Urinary bladder (tissue), 4 donors: ENCODE data around the gene CCDC80. TPM values are rescaled to one million over a fixed set of nuclear protein-coding genes. Genes with fewer than 3 reads are reported as not detected.

Source experiments
- DNase-seq: peaks from one replicate; pipeline ENCODE4 v3.0.0-alpha.2; 2015; ENCODE audit errors: extremely low spot score
- H3K27ac ChIP-seq: one replicate; pipeline ENCODE4 v1.5.1; 2013; ENCODE audit warnings: low read depth, mild to moderate bottlenecking, moderate library complexity
- H3K36me3 ChIP-seq: one replicate; pipeline ENCODE4 v1.6.1; 2013; ENCODE audit warnings: mild to moderate bottlenecking, moderate library complexity; ENCODE audit not compliant: insufficient read depth
- H3K4me1 ChIP-seq: one replicate; pipeline ENCODE4 v1.6.1; 2013; ENCODE audit warnings: mild to moderate bottlenecking, moderate library complexity; ENCODE audit not compliant: insufficient read depth
- H3K4me3 ChIP-seq: one replicate; pipeline ENCODE4 v1.5.1; 2013; ENCODE audit warnings: low read depth, low read length
- WGBS: extraction: QIAGEN DNeasy Blood & Tissue Kit; methylation state at CpG from one replicate; pipeline ENCODE4 v1.1.7; 2013; 5-methylcytosine and 5-hydroxymethylcytosine counted together
- polyA plus RNA-seq: library from polyadenylated mRNA; stranded (reverse); fragments of 200-250 nt; gene quantifications from one replicate; pipeline ENCODE4 v1.2.3, GENCODE V29; 2013
- total RNA-seq: library from RNA; depleted of rRNA; stranded (reverse); fragments of >200 nt; gene quantifications from one replicate; pipeline ENCODE4 v1.2.3, GENCODE V29; 2014
- donor health status: healthy with polysubstance abuse.
- donor health status: healthy.

Gene CCDC80, protein sequence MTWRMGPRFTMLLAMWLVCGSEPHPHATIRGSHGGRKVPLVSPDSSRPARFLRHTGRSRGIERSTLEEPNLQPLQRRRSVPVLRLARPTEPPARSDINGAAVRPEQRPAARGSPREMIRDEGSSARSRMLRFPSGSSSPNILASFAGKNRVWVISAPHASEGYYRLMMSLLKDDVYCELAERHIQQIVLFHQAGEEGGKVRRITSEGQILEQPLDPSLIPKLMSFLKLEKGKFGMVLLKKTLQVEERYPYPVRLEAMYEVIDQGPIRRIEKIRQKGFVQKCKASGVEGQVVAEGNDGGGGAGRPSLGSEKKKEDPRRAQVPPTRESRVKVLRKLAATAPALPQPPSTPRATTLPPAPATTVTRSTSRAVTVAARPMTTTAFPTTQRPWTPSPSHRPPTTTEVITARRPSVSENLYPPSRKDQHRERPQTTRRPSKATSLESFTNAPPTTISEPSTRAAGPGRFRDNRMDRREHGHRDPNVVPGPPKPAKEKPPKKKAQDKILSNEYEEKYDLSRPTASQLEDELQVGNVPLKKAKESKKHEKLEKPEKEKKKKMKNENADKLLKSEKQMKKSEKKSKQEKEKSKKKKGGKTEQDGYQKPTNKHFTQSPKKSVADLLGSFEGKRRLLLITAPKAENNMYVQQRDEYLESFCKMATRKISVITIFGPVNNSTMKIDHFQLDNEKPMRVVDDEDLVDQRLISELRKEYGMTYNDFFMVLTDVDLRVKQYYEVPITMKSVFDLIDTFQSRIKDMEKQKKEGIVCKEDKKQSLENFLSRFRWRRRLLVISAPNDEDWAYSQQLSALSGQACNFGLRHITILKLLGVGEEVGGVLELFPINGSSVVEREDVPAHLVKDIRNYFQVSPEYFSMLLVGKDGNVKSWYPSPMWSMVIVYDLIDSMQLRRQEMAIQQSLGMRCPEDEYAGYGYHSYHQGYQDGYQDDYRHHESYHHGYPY
- 128 TPM for total RNA-seq
- polyA plus RNA-seq, result 62.3 TPM

DNA sequence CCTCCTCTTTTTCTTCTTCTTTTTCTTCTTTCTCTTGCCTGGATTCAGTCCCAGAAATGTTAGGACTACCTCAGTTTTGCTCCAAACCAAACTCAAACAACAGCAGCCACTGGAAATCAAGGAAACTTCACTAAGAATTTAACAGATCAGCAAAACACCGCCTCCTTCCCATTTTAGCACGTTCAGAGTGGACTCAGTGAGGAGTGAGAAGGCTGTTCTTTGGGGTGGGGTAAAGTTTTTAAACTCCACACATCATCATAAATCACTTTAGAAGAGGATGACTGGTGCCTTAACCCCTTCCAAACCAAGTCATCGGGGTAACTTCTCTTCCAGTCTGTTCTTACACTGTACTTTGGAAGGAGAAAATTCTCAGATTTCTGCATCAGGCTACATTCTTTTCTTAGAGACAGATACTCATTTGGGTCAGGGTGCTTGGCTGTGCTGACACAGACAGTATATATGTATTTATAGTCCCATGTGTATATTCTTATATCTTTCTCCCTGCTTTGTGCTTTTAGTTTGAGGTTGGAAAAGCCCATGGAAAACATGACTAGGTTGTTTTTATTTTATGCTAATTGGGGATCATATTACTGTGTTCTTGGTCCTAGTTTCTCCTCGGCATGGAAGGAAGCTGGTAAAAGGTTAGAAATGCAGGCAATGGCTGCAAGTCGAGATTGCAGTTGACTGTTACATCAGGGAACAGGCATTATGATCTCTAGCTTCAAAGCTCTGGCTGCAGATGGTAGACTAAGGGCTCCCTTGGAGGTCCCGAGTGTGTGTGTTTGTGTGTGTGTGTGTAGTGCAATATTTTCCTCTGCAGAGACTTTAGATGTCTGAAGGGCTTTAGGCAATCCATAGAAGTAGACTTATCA, at the start of gene CCDC80:
Gene CCDC80 (minus strand): TSS at position 214 of the 872 bp plus-strand sequence. CDS start 1,238 bp downstream, outside the sequence.
- H3K4me1 ChIP-seq, result no peaks in the 10 kb centered on the region
- H3K36me3 ChIP-seq, result no peaks in the 10 kb centered on the region
- 7% methylated on average over 6 of the region's 6 CpGs for WGBS
- H3K4me3 ChIP-seq, result peak within 1 kb of the TSS; percentile 9
- DNase-seq, result peak; percentile 79
- H3K27ac ChIP-seq, result peak within 1 kb of the TSS; percentile 27

DNA sequence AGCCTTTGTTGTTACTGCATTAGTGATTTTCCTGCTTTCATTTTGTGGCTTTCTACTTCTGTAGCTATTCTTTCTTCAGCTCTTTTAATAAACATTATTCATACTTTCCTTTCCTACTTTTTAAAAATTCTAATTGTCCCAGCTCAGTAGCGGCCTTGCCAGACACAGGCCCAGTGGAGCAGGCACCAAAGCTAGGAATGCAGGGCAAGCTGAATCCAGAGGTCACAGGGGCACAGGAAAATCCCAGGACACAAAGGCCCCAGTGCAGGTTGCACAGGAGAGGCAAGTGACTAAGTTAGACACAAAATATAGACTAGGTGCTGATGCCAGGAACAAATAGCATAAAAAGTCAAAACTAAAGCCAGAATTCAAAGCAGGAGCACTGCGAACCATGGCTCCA, 49.0 kb upstream of the CCDC80 start:
- no peak overlapping the region for H3K27ac ChIP-seq
- WGBS, result 91% methylated on average over 2 of the region's 2 CpGs
- H3K4me3 ChIP-seq, result no peak overlapping the region
- no peak for DNase-seq
- H3K4me1 ChIP-seq, result no peaks in the 10 kb centered on the region
- no peaks in the 10 kb centered on the region for H3K36me3 ChIP-seq

DNA sequence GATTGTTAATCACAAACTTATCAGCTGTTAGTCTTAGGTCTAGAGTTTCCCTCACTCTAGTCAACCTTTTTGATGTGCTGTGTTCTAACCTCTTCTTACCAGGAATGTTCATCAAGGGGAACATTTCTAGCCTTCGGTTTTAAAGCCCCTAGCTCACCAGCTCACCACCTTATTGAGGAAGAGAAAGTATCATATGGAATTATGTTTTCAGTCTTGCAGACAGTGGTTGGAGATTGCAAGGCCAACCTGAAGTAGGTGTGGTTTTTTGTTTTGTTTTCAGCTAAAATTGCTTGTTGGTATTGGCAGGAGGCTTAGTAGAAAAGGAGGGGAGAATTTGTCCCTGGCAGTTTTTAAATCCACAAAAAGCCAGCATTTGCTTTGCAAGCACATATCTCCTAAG, 48.4 kb upstream of the CCDC80 start:
- no peak overlapping the region for H3K27ac ChIP-seq
- H3K4me3 ChIP-seq, result no peak overlapping the region
- 72% methylated on average over 1 of the region's 1 CpG for WGBS
- DNase-seq, result no peak
- H3K36me3 ChIP-seq, result no peaks in the 10 kb centered on the region
- no peaks in the 10 kb centered on the region for H3K4me1 ChIP-seq

DNA sequence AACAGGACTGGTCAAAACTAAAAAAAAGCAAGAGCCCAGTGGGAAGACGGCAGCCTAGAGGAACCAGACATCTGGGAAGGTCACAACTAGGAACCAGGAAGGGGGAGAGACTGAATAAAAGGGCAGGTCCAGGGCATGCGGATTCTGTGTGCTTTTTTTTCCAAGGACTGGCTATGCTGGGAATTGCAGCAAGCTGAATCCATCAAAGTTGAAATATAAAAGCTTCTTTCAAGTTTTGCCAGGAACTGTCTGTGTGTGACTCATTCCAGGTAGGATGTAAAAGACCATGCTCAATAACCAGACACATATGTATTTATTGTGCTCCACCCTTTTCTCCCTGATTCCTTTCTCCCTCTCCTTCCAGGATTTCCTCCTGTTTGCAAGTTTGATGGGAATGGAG, 47.9 kb upstream of the CCDC80 start:
- no peak overlapping the region for H3K27ac ChIP-seq
- no peaks in the 10 kb centered on the region for H3K4me1 ChIP-seq
- no peaks in the 10 kb centered on the region for H3K36me3 ChIP-seq
- 74% methylated on average over 2 of the region's 2 CpGs for WGBS
- H3K4me3 ChIP-seq, result no peak overlapping the region
- DNase-seq, result no peak

DNA sequence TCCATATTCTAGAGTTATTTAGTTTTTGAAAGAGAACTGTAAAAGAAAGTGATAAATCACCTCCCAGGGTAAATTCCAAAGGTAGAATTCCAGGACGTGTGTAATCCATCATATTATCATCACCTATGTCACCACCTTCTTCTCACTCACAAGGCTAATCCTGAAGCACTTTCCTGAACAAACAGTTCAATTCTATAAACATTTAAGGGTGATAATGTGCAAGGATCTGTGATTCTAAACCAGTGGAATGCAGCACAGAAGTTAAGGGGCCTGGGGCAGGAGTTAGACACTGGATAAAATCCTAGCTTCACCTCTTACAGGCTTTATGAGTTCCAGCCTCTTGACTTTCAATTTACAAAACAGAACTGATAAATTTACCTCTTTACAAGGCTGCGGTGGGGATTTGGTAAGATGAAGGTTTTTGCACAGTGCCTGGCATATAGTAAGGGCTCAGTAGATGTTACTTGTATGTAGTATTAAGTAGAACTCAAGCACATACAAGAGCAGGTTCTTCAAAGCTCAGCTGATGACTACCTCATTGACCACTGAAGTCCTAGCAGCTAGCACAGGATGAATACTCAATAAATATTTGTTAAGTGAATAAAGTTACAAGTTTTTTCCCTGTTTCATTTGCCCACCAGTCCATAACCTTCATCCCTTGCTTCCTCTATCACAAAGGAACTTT, 47.3 kb upstream of the CCDC80 start:
- H3K36me3 ChIP-seq, result no peaks in the 10 kb centered on the region
- no peak overlapping the region for H3K27ac ChIP-seq
- WGBS, result 35% methylated on average over 2 of the region's 2 CpGs
- no peaks in the 10 kb centered on the region for H3K4me1 ChIP-seq
- DNase-seq, result no peak
- no peak overlapping the region for H3K4me3 ChIP-seq

DNA sequence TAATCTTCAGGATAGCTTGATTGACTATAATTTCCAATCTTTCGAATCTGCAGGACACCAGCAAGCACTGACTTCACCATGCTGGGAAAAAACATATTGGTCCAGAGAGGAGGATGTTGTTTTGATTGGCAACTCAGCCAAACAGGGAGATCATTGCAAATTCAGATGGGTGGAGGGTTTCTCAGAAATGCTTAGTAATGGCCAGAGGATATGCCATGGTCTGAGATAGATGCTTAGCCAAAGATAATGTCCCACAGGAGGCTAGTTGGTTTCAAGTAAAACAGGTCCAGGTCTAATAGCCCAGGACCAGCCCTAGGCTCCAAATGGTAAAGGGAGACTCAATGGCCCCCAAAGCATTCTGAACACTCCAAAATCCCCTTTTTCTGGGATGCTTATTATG, 46.7 kb upstream of the CCDC80 start:
- no peak for DNase-seq

DNA sequence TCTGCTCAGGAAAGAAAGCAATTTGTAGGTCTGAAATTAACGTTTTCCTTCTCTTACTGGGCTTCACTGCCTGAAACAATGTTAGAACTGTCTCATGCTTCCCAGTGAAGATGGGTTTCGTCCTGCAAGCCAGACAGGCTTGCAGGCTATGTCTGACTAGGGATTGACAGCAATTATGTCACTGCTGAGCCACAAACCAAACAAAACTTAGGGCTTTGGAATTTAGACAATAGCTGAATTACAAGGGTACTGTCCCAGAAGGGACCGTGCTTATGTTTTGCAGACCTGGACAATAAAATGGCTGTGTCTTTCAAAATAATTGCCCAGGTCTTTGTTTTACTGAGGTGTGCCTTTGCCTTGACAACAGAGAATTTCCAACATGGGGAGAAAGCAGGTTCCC, 46.3 kb upstream of the CCDC80 start:
- DNase-seq, result no peak
- no peaks in the 10 kb centered on the region for H3K36me3 ChIP-seq
- no peak overlapping the region for H3K27ac ChIP-seq
- no peak overlapping the region for H3K4me3 ChIP-seq
- WGBS, result 70% methylated on average over 3 of the region's 3 CpGs
- no peaks in the 10 kb centered on the region for H3K4me1 ChIP-seq

More for the DNA sequence above, 46.7 kb upstream of the CCDC80 start:
- no peak overlapping the region for H3K4me3 ChIP-seq
- WGBS, result 92% methylated on average over 1 of the region's 1 CpG
- no peaks in the 10 kb centered on the region for H3K36me3 ChIP-seq
- H3K4me1 ChIP-seq, result no peaks in the 10 kb centered on the region
- H3K27ac ChIP-seq, result no peak overlapping the region

DNA sequence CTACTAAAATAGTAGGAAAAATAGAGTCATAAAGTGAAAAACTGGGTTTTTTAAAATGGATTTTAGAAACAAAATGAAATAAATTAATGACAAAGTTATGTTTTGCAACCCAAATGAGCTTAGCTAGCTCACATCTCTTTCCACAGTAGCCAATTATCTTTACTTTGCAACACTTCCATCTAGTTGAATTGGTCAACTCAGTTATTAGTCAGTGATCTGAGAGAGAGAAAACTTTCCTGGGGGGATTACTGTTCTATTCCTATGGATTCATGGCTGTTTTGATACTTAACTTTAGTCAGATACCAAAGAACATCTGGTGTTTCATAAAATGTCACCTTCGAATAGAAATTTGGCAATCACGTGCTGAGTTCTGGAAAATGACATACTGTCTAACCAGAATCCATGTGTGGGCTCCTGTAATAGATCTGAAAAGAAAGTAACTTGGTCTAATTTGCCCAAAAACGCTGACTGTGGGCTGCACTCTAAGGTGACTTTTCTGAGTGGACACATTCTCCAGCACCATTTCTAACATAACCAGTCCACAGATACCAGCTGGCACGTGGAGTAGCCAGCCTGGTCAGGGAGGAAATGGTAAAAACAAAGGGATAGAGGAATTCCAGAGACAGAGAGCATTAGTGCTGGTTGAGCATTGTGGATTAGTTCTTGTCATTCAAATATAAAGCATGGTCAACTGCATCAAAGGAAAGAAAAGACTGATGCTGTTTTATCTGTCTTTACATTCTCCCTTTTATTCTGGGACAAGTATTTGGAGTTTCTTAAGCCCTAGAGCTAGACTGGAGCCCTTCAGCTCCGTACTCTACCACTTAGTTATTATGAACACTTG, 45.2 kb upstream of the CCDC80 start:
- H3K4me1 ChIP-seq, result no peaks in the 10 kb centered on the region
- WGBS, result 70% methylated on average over 5 of the region's 5 CpGs

DNA sequence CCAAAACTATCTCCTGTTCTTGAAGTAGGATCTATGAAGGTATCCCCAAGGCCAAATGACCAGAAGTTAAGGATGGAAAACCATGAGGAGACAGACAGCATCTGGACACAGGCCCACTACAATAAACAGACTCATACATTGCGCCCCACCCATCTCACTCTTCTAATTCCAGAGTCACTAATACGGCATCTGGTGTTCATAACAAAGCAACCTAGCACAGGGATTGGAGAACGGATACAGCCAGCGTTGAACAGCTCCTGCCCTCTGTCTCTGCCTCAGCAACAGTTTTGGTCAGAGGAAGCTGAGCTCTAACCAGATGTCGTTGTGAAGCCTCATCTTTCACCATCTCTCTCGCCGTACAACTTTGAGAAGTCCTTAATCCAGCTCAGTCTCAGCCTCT, 44.5 kb upstream of the CCDC80 start:
- Histone ChIP-seq H3K4me3 (no peak overlapping the region), H3K4me1 (no peaks in the 10 kb centered on the region), H3K27ac (no peak overlapping the region), H3K36me3 (no peaks in the 10 kb centered on the region)
- WGBS, result 56% methylated on average over 7 of the region's 7 CpGs
- DNase-seq, result no peak

More for the DNA sequence above, 45.2 kb upstream of the CCDC80 start:
- no peak overlapping the region for H3K4me3 ChIP-seq
- DNase-seq, result no peak
- H3K36me3 ChIP-seq, result no peaks in the 10 kb centered on the region
- no peak overlapping the region for H3K27ac ChIP-seq

DNA sequence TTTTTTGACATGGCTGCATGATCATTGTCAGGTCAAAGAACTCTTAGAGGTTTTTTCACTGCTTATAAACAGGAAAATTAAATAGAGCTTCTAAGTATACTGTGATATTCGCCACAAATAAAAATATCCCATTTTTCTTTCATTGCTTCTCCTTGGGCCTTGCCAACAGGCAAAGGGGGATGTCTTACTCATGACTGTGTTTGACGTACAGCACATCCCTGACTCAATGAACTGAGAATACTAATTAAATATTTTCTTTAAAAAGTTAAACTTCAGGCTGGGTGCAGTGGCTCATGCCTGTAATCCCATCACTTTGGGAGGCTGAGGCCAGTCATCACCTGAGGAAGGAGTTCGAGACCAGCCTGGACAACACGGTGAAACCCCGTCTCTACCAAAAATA, 41.4 kb upstream of the CCDC80 start:
- Histone ChIP-seq H3K4me3 (no peak overlapping the region), H3K27ac (no peak overlapping the region), H3K4me1 (no peaks in the 10 kb centered on the region), H3K36me3 (no peaks in the 10 kb centered on the region)
- no peak for DNase-seq
- 92% methylated on average over 5 of the region's 5 CpGs for WGBS

DNA sequence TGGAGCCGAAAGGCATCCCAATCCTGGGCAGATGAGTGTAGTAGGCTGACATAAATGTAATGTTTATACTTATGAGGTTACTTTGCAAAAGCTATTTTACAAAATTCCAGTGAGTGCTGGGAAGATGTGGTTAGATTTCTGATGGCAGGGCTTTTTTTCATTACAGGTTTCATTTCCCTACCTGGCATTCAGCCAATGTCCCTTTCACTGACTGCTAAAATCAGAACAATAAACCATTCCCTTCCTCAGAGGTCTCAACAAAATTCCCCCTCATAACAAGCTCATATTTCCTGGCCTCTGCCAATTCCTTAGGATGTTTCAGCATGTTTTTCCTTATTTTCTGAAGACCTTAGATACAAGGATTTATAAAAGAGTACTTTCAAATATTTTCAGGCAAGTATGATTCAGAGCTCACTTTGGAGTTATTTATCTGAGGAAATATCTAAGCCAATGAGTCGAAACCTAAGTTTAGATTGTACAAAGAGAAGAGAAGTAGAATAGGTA, 40.9 kb upstream of the CCDC80 start:
- H3K4me3 ChIP-seq, result no peak overlapping the region
- 69% methylated on average over 2 of the region's 2 CpGs for WGBS
- H3K4me1 ChIP-seq, result no peaks in the 10 kb centered on the region
- DNase-seq, result no peak
- H3K36me3 ChIP-seq, result no peaks in the 10 kb centered on the region
- H3K27ac ChIP-seq, result no peak overlapping the region

DNA sequence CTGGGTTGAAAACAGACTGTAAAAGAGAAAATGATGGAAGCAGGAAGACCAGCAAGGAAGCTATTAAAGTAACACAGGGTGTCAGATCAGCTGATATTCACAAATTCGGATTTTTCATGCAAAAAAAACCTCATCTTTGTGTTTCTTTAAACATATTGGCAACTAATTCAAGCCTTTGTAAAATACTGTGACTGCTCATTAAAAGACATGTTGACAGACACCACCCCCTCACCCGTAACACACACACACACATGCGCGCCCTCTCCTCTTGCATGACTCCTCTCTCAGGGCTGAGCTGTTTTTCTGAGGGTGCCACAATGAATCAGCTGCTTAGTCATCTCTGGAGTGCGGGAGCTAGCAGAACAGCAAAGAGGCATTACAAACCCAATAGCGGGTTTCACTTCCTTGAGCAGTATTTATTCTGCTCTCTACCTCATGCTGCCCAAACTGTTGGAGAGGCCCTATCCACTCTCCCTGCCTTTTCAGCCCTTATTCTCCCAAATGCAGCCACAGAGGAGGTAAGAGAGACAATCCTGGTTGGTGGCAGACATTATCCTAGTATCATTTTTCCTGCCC, 35.8 kb upstream of the CCDC80 start:
- no peak for DNase-seq
- H3K4me1 ChIP-seq, result no peaks in the 10 kb centered on the region
- H3K27ac ChIP-seq, result no peak overlapping the region
- 48% methylated on average over 6 of the region's 6 CpGs for WGBS
- no peak overlapping the region for H3K4me3 ChIP-seq
- no peaks in the 10 kb centered on the region for H3K36me3 ChIP-seq
